HG02571 (cell line): ENCODE data around the gene TMEM72.

Experiments
- ATAC-seq: cut with Tn5 transposase; IDR thresholded peaks from one replicate; pipeline ENCODE4 v1.9.1; 2021; ENCODE audit warnings: mild to moderate bottlenecking, moderate library complexity; ENCODE audit not compliant: unreplicated experiment

Gene TMEM72

DNA sequence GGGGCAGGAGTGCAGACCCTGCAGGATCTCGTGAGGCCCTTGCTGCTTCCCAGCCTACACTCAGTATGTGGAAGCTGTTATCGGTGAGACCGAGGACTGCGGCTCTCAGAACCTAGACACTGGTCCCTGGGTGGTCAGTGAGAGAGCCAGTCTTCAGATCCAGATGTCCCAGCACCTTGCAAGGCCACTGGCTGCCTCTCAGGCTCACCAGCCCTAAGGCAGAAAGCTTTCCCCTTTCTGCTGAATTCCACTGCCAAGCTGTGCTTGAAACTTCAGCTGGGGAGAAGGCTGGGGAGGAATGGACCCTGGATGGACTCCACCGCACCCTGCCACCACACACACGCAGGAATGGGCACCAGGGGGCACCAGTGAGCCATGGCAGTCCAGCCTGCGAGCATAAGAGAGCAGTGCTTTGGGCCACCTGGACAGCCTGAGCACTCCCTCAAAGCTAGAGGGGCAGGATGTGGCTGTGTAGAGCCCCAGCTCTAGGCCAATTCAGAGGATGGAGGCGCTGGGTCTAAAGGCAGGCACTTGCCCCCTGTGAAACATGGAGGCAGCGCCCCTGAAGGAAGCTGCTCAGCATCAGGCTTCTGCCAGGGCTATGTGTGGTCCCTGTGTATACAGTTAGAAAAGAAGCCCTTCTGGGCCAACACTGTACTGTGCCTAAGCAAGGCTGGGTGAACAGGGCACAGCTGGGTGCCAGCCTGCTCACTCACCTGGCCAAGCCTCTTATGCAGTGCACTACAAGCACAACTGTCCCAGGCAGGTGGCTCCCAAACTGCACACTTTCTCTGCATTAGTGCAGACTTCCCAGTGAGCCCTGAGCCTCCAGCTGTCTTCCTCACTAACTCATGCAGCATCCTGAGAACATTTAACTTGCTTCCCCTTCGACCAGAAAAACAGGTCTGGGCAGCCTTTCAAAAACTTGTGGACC is 21.6 kb downstream of the TMEM72 start:
- ATAC-seq: peak; percentile 88

DNA sequence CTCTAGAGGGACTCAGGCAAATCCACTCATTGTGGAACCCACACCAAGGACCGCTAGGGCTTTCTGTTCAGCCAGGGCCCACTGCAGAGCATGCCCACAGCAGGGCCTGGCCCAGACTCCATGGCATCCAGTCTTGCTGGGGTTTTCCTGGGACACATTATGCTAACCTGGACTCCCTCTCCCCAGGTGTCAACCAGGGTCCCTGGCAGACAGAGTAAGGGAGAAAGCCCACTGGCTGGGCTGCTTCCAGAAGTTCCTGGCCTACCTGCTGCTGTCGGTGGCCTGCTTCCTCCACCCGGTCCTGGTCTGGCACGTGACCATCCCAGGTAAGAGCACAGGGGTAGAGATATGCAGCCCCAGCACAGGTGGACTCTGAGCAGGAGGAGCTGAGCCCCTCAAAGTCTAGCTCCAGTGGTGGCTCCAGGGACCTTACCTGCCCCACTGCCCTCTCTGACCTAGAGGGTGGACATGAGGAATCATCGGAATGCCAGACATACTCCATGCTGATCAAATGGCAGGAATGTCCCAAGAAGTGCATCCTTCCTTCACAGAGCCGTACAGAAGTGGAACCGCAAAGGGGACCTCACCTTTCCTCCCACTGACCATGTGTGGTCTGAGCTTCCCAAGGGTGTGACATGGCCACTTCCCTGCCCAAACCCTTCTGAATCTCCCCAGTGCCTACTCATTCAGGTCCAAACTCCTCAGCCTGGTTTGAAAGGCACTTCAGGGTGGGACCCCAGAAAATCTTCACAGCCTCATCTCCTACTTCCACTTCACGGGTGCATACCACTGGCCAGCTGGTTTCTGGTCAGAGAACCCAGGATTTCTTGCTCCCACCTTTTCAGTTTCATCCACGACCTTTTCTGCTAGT is 22.5 kb downstream of the TMEM72 start:
- ATAC-seq: no peak

DNA sequence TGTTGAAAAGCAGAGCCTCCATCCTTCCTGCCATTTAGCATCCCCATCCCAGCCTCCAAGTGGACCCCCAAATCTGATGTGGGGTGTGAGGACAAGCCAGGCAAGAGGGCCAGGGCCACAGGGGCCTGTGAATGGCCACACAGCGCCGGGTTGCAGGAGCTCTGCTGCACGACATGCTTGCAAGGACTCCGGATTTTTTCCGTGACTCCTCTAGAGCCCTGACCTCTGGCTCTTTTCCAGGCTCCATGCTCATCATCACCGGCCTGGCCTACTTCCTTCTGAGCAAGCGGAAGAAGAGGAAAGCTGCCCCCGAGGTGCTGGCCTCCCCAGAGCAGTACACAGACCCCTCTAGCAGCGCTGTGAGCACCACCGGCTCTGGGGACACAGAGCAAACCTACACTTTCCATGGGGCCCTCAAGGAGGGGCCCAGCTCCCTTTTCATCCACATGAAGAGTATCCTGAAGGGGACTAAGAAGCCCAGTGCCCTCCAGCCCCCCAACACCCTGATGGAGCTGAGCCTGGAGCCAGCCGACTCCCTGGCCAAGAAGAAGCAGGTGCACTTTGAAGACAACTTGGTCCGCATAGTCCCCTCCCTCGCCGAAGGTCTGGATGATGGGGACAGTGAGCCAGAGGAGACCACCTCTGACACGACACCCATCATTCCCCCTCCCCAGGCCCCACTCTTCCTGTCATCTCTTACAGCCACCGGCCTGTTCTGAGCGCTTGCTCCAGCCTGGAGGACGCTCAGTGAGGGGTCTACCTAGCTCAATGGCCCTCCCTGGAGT is 23.5 kb downstream of the TMEM72 start:
- ATAC-seq: no peak

DNA sequence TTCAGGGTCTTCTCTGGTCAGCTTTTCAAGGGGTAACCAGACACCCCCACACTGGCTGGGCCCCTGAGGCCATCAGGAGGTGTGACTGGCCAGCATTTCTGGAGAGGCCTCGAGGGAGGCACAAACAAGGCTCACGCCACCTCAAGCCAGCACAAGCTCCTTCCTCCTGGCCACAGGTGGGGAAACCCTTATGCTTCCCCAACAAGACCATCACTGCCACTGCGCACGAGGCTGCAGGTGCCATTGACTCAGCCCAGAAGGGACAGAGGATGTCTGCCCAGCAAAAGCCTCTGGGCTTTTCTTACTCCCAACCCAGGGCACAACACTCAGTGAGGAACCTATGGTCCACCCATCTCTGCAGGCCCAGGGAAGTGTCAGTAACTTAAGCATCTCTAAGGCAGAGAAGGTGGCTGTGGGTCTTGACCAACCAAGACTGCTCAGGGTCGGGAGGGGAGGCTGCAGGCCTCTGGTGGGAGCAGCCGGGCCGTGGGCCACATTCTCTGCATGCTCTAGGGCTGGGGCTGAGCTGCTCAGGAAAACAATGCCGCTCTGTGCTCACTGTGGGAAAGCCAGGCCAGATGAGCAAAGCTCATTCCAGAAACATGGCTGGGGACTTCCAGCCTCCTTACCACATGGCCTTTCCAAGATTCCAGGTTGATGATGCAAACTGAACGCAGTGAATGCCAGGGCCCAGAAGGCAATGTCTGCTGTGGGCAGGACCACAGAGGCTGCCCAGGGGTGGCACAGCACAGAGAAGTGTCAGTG is 24.2 kb downstream of the TMEM72 start:
- no peak for ATAC-seq

DNA sequence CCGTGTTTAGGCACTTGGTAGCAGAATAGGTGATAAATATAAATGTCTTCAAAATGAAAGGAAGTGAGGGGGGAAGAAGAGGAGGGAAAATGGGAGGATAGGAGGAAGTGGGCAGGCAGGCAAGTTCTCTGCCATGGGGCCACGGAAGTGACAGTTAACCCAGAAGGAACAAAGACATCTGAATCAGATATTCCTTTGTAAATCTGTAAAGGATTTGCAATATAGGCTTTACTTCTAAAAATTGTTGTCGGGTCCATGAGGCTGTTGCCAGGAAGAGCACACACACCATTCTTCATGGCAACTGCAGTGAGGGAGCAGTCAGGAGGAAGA is 24.8 kb downstream of the TMEM72 start:
- ATAC-seq: no peak

DNA sequence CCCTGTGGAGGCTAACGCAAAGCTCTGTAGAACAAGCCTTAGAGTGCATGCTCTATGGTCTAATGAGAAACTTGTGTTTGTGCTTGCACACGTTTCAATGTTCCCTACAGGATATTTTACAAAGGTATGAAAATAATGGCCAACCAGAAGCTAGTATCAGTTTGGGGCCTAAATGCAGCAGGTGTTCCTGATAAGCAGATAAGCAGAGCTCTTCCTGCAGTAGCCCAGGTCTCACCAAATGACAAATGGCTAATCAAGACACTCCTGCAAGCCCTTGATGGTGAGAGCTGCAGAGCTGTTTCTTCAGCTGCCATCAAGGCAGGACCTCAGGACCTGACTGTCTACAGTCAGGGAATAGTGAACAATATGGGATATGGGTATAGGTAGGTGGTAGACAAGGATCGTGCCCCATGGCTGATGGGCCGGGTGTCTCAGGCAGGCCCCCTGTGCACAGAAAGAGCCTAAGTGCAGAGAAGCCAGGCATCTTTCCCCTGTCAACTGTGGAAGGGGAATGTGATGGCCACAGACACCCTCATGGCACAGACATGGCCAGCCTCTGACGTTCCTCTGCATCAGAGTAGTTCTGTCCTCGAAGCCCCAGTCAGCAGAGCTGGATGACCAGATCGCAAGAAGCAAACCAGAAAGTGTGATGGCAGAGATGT is 25.3 kb downstream of the TMEM72 start:
- ATAC-seq: no peak

DNA sequence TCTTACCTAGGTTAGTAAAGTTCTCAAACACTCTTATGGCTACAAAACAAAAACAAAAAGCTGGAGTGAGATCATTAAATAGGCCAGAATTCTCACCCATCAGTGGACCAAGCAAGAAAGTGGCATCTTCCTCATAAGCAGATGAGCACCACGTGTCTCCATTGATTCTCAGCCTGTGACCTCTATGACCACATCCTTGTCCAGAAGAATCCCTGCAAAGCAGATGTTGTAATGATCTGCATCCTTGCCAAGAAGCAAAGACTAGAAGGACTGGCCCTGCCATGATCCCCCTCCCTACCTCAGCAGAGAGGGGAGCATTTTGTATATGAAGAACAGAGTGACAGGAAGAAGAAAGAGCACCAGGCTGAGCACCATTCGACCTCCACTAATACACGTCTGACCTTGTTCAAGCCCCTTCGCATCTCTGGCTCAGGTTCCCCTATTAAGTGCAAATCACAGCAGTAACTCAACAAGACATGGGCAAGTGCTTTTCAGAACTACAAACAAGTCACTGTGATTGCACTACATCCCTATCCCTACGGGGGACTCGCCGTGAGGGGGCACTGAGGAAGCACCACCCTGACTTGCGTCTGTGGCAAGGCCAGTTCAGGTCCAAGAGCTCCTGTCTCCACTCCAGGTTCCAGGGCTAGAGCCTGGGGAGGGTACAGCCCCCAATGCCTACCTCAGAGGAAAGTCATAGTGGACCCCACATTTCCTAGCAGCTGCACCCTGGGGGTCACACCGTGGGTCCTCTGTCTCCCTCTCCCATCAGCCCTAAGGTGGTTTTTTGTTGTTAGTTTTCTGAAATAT is 26.3 kb downstream of the TMEM72 start:
- no peak for ATAC-seq

DNA sequence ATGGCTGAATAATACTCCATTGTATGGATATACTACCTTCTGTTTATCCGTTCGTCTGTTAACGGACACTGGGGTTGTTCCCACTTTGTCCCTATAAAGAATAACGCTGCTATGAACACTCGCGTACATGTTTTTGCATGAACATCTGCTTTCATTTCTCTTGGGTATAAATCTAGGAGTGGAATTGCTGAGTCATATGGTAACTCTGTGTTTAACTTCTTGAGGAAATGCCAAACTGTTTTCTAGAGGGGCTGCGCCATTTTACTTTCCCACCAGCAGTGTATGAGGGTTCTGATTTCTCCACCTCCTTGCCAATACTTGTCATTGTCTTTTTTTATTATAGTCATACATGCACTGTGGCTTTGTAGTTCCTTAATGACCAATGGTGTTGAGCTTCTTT is 27.8 kb downstream of the TMEM72 start:
- ATAC-seq: no peak

DNA sequence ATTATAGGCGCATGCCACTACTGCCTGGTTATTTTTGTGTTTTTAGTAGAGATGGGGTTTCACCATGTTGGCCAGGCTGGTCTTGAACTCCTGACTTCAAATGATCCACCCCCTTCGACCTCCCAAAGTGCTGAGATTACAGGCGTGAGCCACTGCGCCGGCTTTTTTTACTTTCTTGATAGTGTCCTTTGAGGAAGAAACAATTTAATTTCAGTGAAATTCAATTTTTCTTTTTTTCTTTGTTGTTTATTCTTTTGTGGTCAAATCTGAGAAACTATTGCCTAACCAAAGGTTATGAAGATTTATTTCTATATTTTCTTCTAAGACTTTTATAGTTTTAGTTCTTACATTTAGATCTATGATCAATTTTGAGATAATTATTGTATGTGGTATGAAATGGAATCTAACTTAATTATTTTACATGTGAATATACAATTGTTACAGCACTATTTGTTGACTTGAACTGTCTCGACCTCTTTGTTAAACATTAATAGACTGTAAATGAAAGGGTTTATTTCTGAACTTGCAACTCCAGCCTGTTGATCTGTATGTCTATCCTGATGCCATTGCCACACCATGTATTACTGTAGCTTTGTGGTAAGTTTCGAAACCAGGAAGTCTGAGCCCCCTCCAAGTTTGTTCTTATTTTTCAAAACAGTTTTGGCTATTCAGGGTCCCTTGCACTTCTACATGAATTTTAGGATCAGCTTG is 28.7 kb downstream of the TMEM72 start:
- no peak for ATAC-seq

DNA sequence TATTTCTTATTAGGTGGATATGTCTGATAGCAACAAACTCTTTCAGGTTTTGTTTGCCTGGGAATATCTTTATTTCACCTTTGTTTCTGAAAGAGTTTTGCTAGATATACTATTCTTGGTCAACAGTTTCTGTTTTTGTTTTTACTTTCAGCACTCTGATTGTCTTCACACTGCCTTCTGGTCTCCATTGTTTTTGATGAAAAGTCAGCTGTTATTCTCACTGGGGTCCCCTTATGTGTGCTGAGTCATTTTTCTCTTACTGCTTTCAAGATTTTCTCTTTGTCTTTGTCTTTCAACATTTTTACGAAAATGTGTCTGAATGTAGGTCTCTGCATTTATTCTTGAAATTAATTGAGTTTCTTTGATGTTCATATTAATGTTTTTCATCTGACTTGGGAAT is 33.2 kb downstream of the TMEM72 start:
- no peak for ATAC-seq

DNA sequence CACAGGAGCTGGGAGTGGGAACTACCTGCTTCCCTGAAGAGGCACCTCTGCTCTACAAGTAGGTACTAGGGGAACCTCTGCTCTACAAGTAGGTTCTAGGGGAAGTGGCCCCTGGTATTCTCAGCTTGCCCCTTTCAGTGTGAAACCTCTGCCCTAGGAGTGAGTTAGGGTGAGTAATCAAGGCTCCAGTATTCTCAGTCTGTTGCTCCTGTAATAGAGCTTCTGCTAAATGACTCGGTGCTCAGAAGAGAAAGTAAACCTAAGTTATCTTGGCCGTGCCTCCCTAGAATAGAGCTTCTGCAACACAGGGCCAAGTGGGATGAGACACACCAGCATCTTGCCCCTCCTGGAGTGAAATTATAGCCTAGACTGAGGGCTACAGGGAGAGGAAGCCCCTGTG is 35.1 kb downstream of the TMEM72 start:
- peak; percentile 50 for ATAC-seq

DNA sequence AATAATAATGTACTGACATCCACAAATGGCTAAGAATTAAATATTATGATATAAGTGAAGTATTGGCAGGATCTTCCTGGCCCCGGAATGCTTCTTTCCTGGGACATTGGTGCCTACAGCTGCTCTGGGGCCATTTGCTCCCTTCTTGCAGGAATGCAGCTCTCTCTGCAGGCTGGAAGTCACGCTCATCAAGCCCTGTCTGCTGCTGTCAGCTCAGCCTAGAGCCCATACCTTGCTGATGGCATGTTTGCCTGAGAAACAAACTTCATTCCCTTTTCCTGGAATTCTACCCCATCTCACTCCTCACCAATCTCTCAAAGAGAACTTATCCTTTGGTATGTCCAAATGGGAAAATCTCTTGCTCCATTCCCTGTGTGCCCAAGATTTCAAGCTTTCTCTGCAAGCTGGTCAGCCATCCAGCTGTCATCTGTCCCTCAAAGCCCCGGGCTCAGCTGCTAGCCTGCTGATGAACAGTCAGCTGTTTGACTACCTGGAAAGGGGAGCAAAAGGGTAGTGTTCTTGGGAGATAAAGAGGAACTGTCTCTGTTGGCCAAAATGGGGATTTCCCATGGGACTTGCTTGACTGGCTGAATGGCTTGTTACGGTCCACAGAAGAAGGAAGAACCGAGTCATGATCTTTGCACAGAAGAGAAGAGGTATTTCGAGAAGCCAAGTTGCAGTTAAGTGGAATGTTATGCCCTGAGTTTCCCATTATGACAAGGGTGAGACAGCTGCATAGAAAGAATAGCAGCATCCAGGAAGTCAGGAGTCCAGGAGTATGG is 36.4 kb downstream of the TMEM72 start:
- ATAC-seq: peak; percentile 53

DNA sequence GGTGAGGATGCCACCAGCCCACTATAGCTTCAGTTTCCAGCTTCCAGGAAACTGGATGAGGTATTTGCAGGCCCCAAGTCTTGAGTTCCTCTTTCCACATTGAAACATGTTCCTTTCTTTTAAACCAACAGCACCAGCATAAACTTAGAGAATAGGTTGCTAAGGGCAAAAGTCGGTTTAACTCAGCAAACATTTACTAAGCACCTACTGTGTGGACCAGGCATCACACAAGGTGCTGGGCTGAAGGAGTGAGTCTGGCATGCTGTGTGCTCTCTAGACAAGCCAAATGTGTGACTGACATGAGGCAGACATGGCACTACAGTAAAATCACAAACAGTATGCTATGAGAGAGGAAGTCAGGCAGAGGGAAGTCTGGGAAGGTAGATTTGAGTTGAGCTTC is 37.5 kb downstream of the TMEM72 start:
- ATAC-seq: no peak

DNA sequence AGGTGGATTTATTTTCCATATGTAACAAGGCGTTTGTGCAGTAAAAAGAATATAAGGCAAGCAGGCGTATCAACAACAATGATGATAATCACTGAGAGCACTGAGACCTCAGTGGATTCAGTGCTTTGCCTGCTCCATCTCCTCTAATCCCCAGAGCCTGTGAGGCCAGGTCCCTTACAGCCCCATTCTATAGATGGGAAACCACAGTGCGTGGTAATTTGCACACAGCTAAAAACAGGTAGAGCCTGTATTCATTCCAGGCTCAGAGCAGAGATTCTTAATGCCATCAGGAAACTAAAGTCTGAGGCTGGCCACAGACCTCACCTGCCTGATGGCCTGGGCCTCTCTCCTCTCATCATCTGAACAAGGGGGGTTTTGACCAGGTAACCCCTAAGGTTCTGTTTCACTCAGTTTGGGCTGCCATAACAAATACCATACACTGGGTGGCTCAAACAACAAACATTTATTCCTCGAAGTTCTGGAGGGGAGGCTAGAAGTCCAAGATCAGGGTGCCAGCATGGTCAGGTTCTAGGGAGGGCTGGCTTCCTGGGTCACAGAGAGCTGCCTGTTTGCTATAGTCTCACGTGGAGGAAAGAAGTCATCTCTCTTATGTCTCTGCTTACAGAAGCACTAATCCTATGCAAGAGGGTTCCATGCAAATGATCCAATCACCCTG is 38.1 kb downstream of the TMEM72 start:
- ATAC-seq: no peak

DNA sequence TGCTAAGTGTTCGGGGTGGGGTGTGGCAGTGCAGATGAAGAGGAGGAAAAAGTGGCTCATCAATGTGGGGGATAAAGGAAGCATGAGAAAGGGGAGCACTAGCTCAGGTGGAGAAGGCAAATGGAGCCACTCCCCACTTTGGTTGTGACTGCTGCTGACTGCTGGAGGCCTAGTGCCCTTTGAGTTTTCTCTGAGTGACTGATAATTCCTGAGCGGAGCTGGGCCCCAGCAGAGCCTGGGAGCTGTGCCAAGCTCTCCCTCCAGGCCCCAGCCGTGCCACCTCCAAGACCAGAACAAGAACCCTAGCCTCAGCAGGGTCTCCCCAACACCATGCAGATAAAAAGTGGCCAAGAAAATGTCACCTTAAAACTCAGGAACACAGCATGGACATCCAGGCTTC is 38.8 kb downstream of the TMEM72 start:
- no peak for ATAC-seq

DNA sequence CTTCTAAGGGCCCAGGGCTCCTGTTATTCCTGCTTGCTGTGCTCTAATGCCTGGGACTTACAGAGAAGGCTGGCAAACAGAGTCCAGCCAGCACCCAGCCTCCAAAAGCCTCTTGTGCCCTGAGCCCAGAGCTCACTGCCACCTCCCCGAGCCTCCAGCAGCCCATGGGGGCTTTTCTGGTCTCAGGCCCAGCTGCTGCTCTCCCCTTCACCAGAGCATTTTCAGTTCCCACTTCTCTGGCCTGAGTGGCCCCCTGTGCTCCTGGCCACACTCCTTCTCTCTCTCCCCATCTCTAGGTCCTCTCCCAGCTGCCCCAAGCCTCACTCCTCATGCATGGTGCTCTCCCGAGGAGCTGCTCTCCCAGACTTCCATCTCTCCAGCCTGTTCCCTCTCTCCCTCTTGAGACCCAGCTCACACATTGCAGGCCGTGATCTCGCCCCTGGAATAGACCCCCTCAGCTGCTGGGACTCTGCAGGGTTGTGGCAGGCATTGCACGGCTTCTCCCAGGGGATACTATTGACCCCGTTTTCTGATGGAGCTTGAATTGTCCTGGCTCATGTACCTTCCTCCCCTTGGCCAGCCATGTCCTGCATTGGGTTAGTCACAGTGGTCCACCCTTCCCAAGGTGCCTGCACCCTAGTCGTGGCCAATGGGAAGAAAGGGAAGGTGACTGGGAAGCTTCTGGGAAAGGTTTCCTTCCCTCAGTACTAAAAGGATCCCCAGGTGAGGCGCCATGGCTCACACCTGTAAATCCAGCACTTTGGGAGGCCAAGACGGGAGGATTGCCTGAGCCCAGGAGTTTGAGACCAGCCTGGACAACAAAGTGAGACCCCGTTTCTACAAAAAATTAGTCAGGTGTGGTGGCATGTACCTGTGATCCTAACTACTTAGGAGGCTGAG is 39.4 kb downstream of the TMEM72 start:
- no peak for ATAC-seq
